ENCODE results near the gene PCSK6. TPM values are rescaled to one million over a fixed set of nuclear protein-coding genes. Genes with fewer than 3 reads are reported as not detected.

Gene PCSK6
- total and polyA plus RNA-seq, 2 of the 8 experiments (the other 6 are each of a cell fraction or from before 2014, with no cell fraction given), result 1.9 to 4.0 TPM

DNA sequence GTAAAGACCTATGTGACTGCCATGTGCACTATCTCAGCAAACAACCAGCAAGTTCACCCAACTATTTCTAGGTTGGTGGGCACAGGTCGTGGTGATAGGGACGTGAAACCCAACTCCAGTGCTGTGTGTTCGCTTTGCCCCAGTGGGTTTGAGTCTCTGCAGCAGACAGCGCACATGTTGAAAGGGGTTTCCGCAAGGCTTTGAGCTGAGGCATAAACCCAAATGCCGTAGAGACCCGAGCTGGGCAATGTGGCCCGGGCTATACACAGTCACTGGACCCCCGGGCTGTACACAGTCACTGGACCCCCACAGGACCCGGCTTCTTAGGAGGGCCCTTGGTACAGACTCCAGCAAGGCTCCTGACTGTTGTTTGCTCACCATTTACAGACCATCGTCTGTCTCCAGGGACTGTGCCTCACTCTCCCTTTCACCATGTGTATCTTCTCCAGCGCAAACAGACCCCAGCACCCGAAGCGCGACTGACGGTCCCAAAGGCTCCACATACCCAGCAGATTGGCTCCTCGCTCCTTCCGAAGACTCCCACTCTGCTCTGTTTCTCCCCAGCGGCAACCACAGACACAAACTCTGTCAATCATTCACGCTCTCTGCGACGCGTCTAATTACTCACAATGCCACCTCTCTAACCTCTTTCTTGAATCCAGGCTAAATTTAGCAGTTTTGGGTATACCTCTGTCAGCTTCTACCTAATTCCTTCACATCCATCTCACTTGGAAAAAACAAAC, 31.2 kb downstream of the PCSK6 start:
- Histone ChIP-seq H3K4me1 (replicated peaks in 1 of 4; ENCODE audit: control insufficient read depth in 3 of 4, insufficient read depth in 4 of 4, low read length in 3 of 4) (peaks cover 0 to 2% (median 0%) of the 10 kb centered on the region in 4 experiments; a peak in 2 of 7 replicates), H3K79me2 (ENCODE audit: control insufficient read depth in 1 of 2, insufficient read depth in 2 of 2, low read length in 2 of 2) (no peaks in the 10 kb centered on the region), H2BK120ac (replicated peaks; ENCODE audit: low read depth, low read length) (no peak overlapping the region), H2AK5ac (ENCODE audit: low read depth, low read length) (no peak overlapping the region), H3K27me3 (replicated peaks in 1 of 4; ENCODE audit: control insufficient read depth in 3 of 4, extremely low read depth in 1 of 4, insufficient read depth in 3 of 4, low read length in 3 of 4) (no peaks in the 10 kb centered on the region), H3K56ac (replicated peaks; ENCODE audit: insufficient read length, low read depth, low read length) (no peak overlapping the region), H4K20me1 (replicated peaks in 1 of 2; ENCODE audit: control insufficient read depth in 1 of 2, insufficient read depth in 2 of 2, low read length in 2 of 2) (no peaks in the 10 kb centered on the region), H3K27ac (ENCODE audit: low read depth, low read length) (no peak overlapping the region), H4K5ac (ENCODE audit: insufficient read length, low read depth, low read length) (no peak overlapping the region), H2BK20ac (ENCODE audit: low read length) (no peak overlapping the region), H2AFZ (ENCODE audit: low read length) (no peak overlapping the region), H3K23ac (ENCODE audit: insufficient read length) (no peak overlapping the region), H3K4me2 (ENCODE audit: insufficient read depth in 1 of 2, low read depth in 2 of 2, low read length in 2 of 2) (no peak overlapping the region), H3K14ac (ENCODE audit: insufficient read length) (no peak overlapping the region), H3K36me3 (ENCODE audit: control insufficient read depth in 2 of 4, insufficient read depth in 4 of 4, low read length in 3 of 4) (no peaks in the 10 kb centered on the region), H3K23me2 (ENCODE audit: low read depth, low read length) (no peaks in the 10 kb centered on the region), H4K91ac (replicated peaks; ENCODE audit: insufficient read length, low read length) (no peak overlapping the region), H3K4me3 (ENCODE audit: extremely low read depth in 1 of 4, insufficient read depth in 2 of 4, low read depth in 3 of 4, low read length in 4 of 4) (no peak overlapping the region), H3K9ac (replicated peaks in 1 of 4; ENCODE audit: extremely low read depth in 1 of 4, low read depth in 3 of 4, low read length in 3 of 4) (no peak overlapping the region), H2BK15ac (ENCODE audit: low read length) (no peak overlapping the region), H3K79me1 (ENCODE audit: low read depth, low read length) (no peaks in the 10 kb centered on the region), H3K18ac (ENCODE audit: extremely low read depth, low read length) (no peak overlapping the region), H2BK12ac (ENCODE audit: low read depth, low read length) (no peak overlapping the region), H3K9me3 (ENCODE audit: insufficient read depth in 2 of 2, low read depth in 1 of 2, low read length in 1 of 2) (no peaks in the 10 kb centered on the region), H4K8ac (ENCODE audit: extremely low read depth, insufficient read depth, low read length) (no peak overlapping the region), H2BK5ac (ENCODE audit: low read depth, low read length) (no peak overlapping the region), H3K4ac (replicated peaks; ENCODE audit: insufficient read length, low read depth, low read length) (no peak overlapping the region)
- 89% methylated on average over 23 of the region's 23 CpGs; no CpG with 5 or more reads in 1 of the 2 experiments for WGBS, 2 experiments (ENCODE audit: extremely low coverage in 1 of 2, insufficient coverage in 1 of 2, insufficient read length in 1 of 2, insufficient replicate concordance in 2 of 2, low coverage in 1 of 2, low lambda C conversion rate in 2 of 2, missing lambda C conversion rate in 1 of 2)
- POLR2A ChIA-PET (ENCODE audit: partially characterized antibody), result no interaction called here
- CTCF ChIA-PET (ENCODE audit: partially characterized antibody), result interaction anchor here (1.2 kb wide), 1 partner anchor 22 kb away, joined by 3 read pairs; no protein-coding TSS in a partner anchor
- DNase-seq (ENCODE audit: low read depth in 1 of 2, low spot score in 2 of 2), result no peak
- FAIRE-seq, result no peak
- TF ChIP-seq JUND (IDR thresholded peaks at IDR 0.05; ENCODE audit: low read length) (no peak), POLR2AphosphoS5 (IDR thresholded peaks at IDR 0.05; ENCODE audit: low read depth, low read length) (no peak)

Data from H1 (cell line).